HCT116 (cell line): ENCODE measurements around the gene ZNF146.

ENCODE experiments used
- CTCF ChIP-seq, 3 experiments: fragments of 200-600 bp in 1 of 3; sonication (generic) in 1 of 3; IDR thresholded peaks in 2 of 3; conservative IDR thresholded peaks in 1 of 3; 2 replicates each; pipeline ENCODE4 v1.5.1; 2012 to 2017; ENCODE audit warnings: low read depth in 2 of 3, low read length in 2 of 3, antibody characterized with exemption in 1 of 3, borderline replicate concordance in 1 of 3, control low read depth in 1 of 3, mild to moderate bottlenecking in 1 of 3, mixed read lengths in 1 of 3, mixed run types in 1 of 3, moderate library complexity in 1 of 3; ENCODE audit not compliant: insufficient read depth in 1 of 3
- EGR1 ChIP-seq: IDR thresholded peaks from 2 replicates; pipeline ENCODE4 v1.6.1; 2012; ENCODE audit warnings: low read depth
- ELF1 ChIP-seq: IDR thresholded peaks from 2 replicates; pipeline ENCODE4 v1.6.1; 2012; ENCODE audit warnings: low read depth, borderline replicate concordance
- EZH2 ChIP-seq: fragments of 200-600 bp; sonication (generic); IDR thresholded peaks from 2 replicates; pipeline ENCODE4 v1.6.1; 2017; ENCODE audit warnings: antibody characterized with exemption, mixed run types
- EZH2phosphoT487 ChIP-seq: fragments of 200-600 bp; IDR thresholded peaks from 2 replicates; pipeline ENCODE4 v1.6.1; 2018; ENCODE audit warnings: antibody characterized with exemption, borderline replicate concordance
- FOSL1 ChIP-seq: IDR thresholded peaks from 2 replicates; pipeline ENCODE4 v1.6.1; 2012; ENCODE audit warnings: low read depth
- JUND ChIP-seq: IDR thresholded peaks from 2 replicates; pipeline ENCODE4 v1.6.1; 2012
- MAX ChIP-seq: IDR thresholded peaks from 2 replicates; pipeline ENCODE4 v1.6.1; 2012
- POLR2A ChIP-seq: IDR thresholded peaks from 2 replicates; pipeline ENCODE4 v1.7.0; 2011; ENCODE audit warnings: borderline replicate concordance; ENCODE audit not compliant: insufficient read depth, insufficient read length; ENCODE audit errors: extremely low read depth
- POLR2AphosphoS5 ChIP-seq: IDR thresholded peaks from 2 replicates; pipeline ENCODE4 v1.6.1; 2011; ENCODE audit warnings: mild to moderate bottlenecking, low read depth, low read length, moderate library complexity
- RAD21 ChIP-seq: IDR thresholded peaks from 2 replicates; pipeline ENCODE4 v1.6.1; 2012; ENCODE audit warnings: low read depth, mild to moderate bottlenecking
- REST ChIP-seq: IDR thresholded peaks from 2 replicates; pipeline ENCODE4 v1.6.1; 2012; ENCODE audit warnings: low read depth
- ZNF274 ChIP-seq: fragments of 200-500 bp; sonication (Bioruptor generic); IDR thresholded peaks from 2 replicates; pipeline ENCODE4 v1.6.1; 2014; ENCODE audit warnings: mild to moderate bottlenecking, low read depth, low read length, inconsistent platforms

GRCh38 chr19:36246006-36246481 lies 31.1 kb downstream of the ZNF146 start:
- no peak for TF ChIP-seq POLR2AphosphoS5
- TF ChIP-seq EZH2phosphoT487 = no peak
- no peak for TF ChIP-seq CTCF (IDR thresholded peaks at IDR 0.05 in 2 of 3, conservative IDR thresholded peaks at IDR 0.05 in 1 of 3; ENCODE audit: borderline replicate concordance in 1 of 3, insufficient read depth in 1 of 3, low read depth in 2 of 3, low read length in 2 of 3)
- no peak for TF ChIP-seq ZNF274
- TF ChIP-seq MAX = no peak
- TF ChIP-seq POLR2A = no peak
- no peak for TF ChIP-seq REST
- no peak for TF ChIP-seq EGR1
- TF ChIP-seq FOSL1 = no peak
- TF ChIP-seq EZH2 = no peak
- TF ChIP-seq JUND = no peak
- TF ChIP-seq RAD21 = no peak
- TF ChIP-seq ELF1 = no peak
